ENCODE measurements around the gene ZFAND2A.

DNA sequence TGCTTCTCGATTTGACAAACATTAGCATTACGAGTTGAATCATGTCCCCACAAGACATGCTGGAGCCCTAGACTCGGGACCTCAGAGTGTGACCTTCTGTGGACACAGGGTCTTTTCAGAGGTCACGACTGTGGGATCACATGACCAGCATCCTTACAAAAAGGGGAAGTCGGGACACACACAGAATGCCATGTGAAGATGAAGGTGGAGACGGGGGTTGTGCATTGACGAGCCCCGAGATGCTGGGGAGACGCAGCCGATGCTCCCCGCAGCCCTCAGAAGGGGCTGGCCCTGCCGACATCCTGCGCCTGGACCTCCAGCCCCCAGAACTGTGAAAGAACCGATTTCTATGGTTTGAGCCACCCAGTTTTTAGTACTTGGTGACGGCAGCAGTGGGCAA, 7.5 kb downstream of the ZFAND2A start:
- TF ChIP-seq ESRRG (CRISPR knock-in tag; IDR thresholded peaks at IDR 0.05): no peak
- TF ChIP-seq, protein P1, sequence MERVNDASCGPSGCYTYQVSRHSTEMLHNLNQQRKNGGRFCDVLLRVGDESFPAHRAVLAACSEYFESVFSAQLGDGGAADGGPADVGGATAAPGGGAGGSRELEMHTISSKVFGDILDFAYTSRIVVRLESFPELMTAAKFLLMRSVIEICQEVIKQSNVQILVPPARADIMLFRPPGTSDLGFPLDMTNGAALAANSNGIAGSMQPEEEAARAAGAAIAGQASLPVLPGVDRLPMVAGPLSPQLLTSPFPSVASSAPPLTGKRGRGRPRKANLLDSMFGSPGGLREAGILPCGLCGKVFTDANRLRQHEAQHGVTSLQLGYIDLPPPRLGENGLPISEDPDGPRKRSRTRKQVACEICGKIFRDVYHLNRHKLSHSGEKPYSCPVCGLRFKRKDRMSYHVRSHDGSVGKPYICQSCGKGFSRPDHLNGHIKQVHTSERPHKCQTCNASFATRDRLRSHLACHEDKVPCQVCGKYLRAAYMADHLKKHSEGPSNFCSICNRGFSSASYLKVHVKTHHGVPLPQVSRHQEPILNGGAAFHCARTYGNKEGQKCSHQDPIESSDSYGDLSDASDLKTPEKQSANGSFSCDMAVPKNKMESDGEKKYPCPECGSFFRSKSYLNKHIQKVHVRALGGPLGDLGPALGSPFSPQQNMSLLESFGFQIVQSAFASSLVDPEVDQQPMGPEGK (CRISPR knock-in tag; IDR thresholded peaks at IDR 0.05; ENCODE audit: borderline replicate concordance): no peak
- no peak for TF ChIP-seq SNAI2 (CRISPR knock-in tag; IDR thresholded peaks at IDR 0.05)
- TF ChIP-seq ARNTL (CRISPR knock-in tag; IDR thresholded peaks at IDR 0.05; ENCODE audit: borderline replicate concordance, low read depth): no peak
- no peak for TF ChIP-seq GLIS3 (CRISPR knock-in tag; IDR thresholded peaks at IDR 0.05)
- TF ChIP-seq BACH2 (CRISPR knock-in tag; IDR thresholded peaks at IDR 0.05; ENCODE audit: borderline replicate concordance): no peak
- TF ChIP-seq, protein P2, sequence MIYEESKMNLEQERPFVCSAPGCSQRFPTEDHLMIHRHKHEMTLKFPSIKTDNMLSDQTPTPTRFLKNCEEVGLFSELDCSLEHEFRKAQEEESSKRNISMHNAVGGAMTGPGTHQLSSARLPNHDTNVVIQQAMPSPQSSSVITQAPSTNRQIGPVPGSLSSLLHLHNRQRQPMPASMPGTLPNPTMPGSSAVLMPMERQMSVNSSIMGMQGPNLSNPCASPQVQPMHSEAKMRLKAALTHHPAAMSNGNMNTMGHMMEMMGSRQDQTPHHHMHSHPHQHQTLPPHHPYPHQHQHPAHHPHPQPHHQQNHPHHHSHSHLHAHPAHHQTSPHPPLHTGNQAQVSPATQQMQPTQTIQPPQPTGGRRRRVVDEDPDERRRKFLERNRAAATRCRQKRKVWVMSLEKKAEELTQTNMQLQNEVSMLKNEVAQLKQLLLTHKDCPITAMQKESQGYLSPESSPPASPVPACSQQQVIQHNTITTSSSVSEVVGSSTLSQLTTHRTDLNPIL (CRISPR knock-in tag; IDR thresholded peaks at IDR 0.05; ENCODE audit: low read depth): no peak
- TF ChIP-seq, protein P3, sequence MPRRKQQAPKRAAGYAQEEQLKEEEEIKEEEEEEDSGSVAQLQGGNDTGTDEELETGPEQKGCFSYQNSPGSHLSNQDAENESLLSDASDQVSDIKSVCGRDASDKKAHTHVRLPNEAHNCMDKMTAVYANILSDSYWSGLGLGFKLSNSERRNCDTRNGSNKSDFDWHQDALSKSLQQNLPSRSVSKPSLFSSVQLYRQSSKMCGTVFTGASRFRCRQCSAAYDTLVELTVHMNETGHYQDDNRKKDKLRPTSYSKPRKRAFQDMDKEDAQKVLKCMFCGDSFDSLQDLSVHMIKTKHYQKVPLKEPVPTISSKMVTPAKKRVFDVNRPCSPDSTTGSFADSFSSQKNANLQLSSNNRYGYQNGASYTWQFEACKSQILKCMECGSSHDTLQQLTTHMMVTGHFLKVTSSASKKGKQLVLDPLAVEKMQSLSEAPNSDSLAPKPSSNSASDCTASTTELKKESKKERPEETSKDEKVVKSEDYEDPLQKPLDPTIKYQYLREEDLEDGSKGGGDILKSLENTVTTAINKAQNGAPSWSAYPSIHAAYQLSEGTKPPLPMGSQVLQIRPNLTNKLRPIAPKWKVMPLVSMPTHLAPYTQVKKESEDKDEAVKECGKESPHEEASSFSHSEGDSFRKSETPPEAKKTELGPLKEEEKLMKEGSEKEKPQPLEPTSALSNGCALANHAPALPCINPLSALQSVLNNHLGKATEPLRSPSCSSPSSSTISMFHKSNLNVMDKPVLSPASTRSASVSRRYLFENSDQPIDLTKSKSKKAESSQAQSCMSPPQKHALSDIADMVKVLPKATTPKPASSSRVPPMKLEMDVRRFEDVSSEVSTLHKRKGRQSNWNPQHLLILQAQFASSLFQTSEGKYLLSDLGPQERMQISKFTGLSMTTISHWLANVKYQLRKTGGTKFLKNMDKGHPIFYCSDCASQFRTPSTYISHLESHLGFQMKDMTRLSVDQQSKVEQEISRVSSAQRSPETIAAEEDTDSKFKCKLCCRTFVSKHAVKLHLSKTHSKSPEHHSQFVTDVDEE (CRISPR knock-in tag; IDR thresholded peaks at IDR 0.05): no peak
- TF ChIP-seq ZFP3 (CRISPR knock-in tag; IDR thresholded peaks at IDR 0.05): no peak
- no peak for TF ChIP-seq ISL1 (CRISPR knock-in tag; IDR thresholded peaks at IDR 0.05)
- no peak for TF ChIP-seq OSR1 (CRISPR knock-in tag; IDR thresholded peaks at IDR 0.05)
- no peak for TF ChIP-seq PPARA (CRISPR knock-in tag; IDR thresholded peaks at IDR 0.05; ENCODE audit: borderline replicate concordance)
- TF ChIP-seq TOX (CRISPR knock-in tag; IDR thresholded peaks at IDR 0.05; ENCODE audit: borderline replicate concordance): no peak
